Heart left ventricle (tissue), 16 donors: ENCODE measurements around the gene SLC39A3. TPM values are rescaled to one million over a fixed set of nuclear protein-coding genes. Genes with fewer than 3 reads are reported as not detected.

Experiments used
- ATAC-seq, 4 donors: fragments of 200-7000 bp; cut with Tn5 transposase; one replicate each; pipeline ENCODE4 v1.9.1; 2020 to 2022; ENCODE audit warnings: moderate library complexity in 4 of 4, mild to moderate bottlenecking in 3 of 4, moderate number of reproducible peaks in 1 of 4
- DNase-seq, 5 donors: peaks; one replicate each; pipeline ENCODE4 v3.0.0-alpha.2; 2020
- H3K27ac ChIP-seq, 12 donors: fragments of 200-600 bp; sonication (generic) in 4 of 12; one replicate each; pipeline versions ENCODE4 v1.5.0 to v1.8.0; 2016 to 2022; ENCODE audit warnings: mild to moderate bottlenecking in 2 of 12
- H3K27me3 ChIP-seq, 9 donors: fragments of 200-600 bp; sonication (generic) in 2 of 9; one replicate each; pipeline versions ENCODE4 v1.5.1 to v1.8.0; 2016 to 2022; ENCODE audit warnings: mild to moderate bottlenecking in 3 of 9
- H3K36me3 ChIP-seq, 9 donors: fragments of 200-600 bp; sonication (generic) in 2 of 9; one replicate each; pipeline versions ENCODE4 v1.5.0 to v1.8.0; 2018 to 2022; ENCODE audit warnings: mild to moderate bottlenecking in 2 of 9
- H3K4me1 ChIP-seq, 12 donors: fragments of 200-600 bp; sonication (generic) in 4 of 12; one replicate each; pipeline versions ENCODE4 v1.5.0 to v1.8.0; 2016 to 2022; ENCODE audit warnings: mild to moderate bottlenecking in 3 of 12
- H3K4me3 ChIP-seq, 12 donors: fragments of 200-600 bp; sonication (generic) in 4 of 12; one replicate each; pipeline versions ENCODE4 v1.5.0 to v1.8.0; 2017 to 2022; ENCODE audit warnings: mild to moderate bottlenecking in 9 of 12, moderate library complexity in 4 of 12
- H3K9me3 ChIP-seq, 12 donors: fragments of 200-600 bp; sonication (generic) in 4 of 12; one replicate each; pipeline versions ENCODE4 v1.5.0 to v1.8.0; 2016 to 2022; ENCODE audit warnings: mild to moderate bottlenecking in 1 of 12
- POLR2A ChIP-seq, 2 donors: fragments of 450-650 bp; IDR thresholded peaks; one replicate each; pipeline ENCODE4 v1.6.1; 2017; ENCODE audit warnings: antibody characterized with exemption in 2 of 2, mild to moderate bottlenecking in 2 of 2, moderate library complexity in 2 of 2
- WGBS, 4 donors: extraction: QIAGEN DNeasy Blood & Tissue Kit in 2 of 4; methylation state at CpG; one replicate each; pipeline versions ENCODE4 v1.1.5 to v1.1.7; 2013 to 2018; 5-methylcytosine and 5-hydroxymethylcytosine counted together
- intact Hi-C, 10 donors: fragments of 100-400 bp; cut with DNase I; formaldehyde crosslinking; loops; one replicate each; pipeline versions ENCODE4 v1.11.1 to v1.14.2; 2022
- polyA plus RNA-seq, 2 donors: library from polyadenylated mRNA; stranded (reverse); fragments of 200-250 nt; gene quantifications; one replicate each; pipeline ENCODE4 v1.2.3, GENCODE V29; 2013
- total RNA-seq, 9 donors: library from RNA; depleted of rRNA in 2 of 9; stranded (reverse); fragments of >200 nt in 2 of 9; fragmentation: NEBNext Ultra II Directional in 3 of 9; extraction: Animal tissue kit (Norgen Biotek cat#: 25700) in 3 of 9; gene quantifications; one replicate each; pipeline versions ENCODE4 v1.1.0 to v1.2.4, GENCODE V29; 2016 to 2023
- TF ChIP-seq, protein P1 (sequence below), 12 donors: fragments of 200-600 bp; sonication (generic) in 4 of 12; IDR thresholded peaks; one replicate each; pipeline versions ENCODE4 v1.5.0 to v1.8.0; 2018 to 2022; ENCODE audit warnings: antibody characterized with exemption in 12 of 12, mild to moderate bottlenecking in 5 of 12
- donor health status: ischemic (EF 13 %, LVEDD 7.1; RV severe dilation, severe dysfunction).
- donor health status: healthy with polysubstance abuse.
- donor health status: DM: no; HTN: yes; CAD: no.
- donor health status: DM: no; HTN: no; CAD: no.
- donor health status: ischemic (EF 25% LVEDD 6.9; RV normal size, moderate dysfunction).
- donor health status: ischemic (EF 25% LVEDD 5.7; RV mildly dilated, moderate dysfunction).
- donor health status: healthy.
- donor health status: DM: yes; HTN: yes; CAD: no.
- donor health status: ischemic (EF 35%, LVEDD 5.7; RV mildly dilated, moderate dysfunction).
- donor health status: nonischemic (EF 11% LVEDD 7.7; RV severe dilation, severe dysfunction).
- donor health status: DM: yes; HTN: yes; CAD: no.
- donor health status: PGD.
- donor health status: ischemic (EF 29% LVEDD 5.4; RV normal size, mild dysfunction).
- donor health status: nonischemic (EF 23%, LVEDD 6.1; RV moderate dilation, normal function).

SLC39A3 gene
- total and polyA plus RNA-seq, 11 donors, result 16.4 to 63.7 (median 30.9) TPM

DNA sequence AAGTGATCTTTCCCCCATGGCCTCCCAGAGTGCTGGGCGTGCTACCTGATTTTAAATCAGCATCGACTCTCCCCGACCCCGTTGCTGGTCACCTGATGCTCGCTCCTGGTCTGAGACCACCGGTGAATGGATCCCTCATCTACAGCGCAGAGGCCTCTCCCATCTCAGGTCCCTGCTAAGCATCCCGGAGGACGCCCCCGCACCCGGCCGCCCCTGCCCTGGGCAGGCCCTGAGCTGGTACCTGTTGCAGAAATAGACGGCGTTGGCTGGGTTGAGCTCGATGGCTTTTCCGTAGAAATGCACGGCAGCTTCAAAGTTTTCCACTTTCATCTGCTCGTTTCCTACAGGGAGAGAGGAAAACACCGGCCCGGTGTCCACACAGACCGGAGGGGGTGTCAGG is 25.1 kb upstream of the SLC39A3 start:
- no peak for DNase-seq
- Histone ChIP-seq H3K4me3 (no peak overlapping the region), H3K36me3 (peaks cover 3 to 89% (median 85%) of the 10 kb centered on the region in 9 donors), H3K27me3 (no peaks in the 10 kb centered on the region), H3K4me1 (peaks cover 0 to 14% (median 7%) of the 10 kb centered on the region in 12 donors), H3K27ac (no peak overlapping the region), H3K9me3 (no peaks in the 10 kb centered on the region)
- 89 to 96% (median 93%) methylated on average over 21 of the region's 21 CpGs for WGBS, 4 donors
- intact Hi-C loops, result no loop called here
- no peak for ATAC-seq
- TF ChIP-seq, protein P1, sequence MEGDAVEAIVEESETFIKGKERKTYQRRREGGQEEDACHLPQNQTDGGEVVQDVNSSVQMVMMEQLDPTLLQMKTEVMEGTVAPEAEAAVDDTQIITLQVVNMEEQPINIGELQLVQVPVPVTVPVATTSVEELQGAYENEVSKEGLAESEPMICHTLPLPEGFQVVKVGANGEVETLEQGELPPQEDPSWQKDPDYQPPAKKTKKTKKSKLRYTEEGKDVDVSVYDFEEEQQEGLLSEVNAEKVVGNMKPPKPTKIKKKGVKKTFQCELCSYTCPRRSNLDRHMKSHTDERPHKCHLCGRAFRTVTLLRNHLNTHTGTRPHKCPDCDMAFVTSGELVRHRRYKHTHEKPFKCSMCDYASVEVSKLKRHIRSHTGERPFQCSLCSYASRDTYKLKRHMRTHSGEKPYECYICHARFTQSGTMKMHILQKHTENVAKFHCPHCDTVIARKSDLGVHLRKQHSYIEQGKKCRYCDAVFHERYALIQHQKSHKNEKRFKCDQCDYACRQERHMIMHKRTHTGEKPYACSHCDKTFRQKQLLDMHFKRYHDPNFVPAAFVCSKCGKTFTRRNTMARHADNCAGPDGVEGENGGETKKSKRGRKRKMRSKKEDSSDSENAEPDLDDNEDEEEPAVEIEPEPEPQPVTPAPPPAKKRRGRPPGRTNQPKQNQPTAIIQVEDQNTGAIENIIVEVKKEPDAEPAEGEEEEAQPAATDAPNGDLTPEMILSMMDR (IDR thresholded peaks at IDR 0.05), result no peak
- TF ChIP-seq POLR2A (IDR thresholded peaks at IDR 0.05), result no peak

DNA sequence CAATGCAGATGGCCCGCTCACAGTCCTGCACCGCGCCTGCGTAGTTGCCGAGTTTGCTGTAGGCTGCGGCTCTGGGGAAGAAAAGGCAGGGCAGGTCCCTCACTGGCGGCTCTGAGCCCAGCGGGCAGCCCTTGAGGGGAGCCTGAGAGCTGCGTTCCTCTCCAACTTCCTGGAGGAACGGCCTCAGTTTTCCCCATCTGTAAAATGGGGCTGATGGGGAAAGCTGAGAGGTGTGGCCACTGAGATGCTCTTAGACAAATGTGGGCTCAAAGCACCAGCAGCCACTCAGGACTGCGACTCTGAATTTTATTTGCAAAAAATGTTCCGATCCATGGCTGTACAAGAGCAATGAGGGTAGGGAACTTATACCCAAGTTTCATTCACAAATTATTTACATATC is 23.9 kb upstream of the SLC39A3 start:
- Histone ChIP-seq H3K27me3 (no peaks in the 10 kb centered on the region), H3K4me3 (no peak overlapping the region), H3K27ac (no peak overlapping the region), H3K36me3 (peaks cover 3 to 100% (median 95%) of the 10 kb centered on the region in 9 donors), H3K9me3 (no peaks in the 10 kb centered on the region), H3K4me1 (peaks cover 0 to 3% (median under 1%) of the 10 kb centered on the region in 12 donors)
- intact Hi-C loops, result no loop called here
- TF ChIP-seq POLR2A (IDR thresholded peaks at IDR 0.05), result no peak
- TF ChIP-seq, protein P1 (IDR thresholded peaks at IDR 0.05), result no peak
- ATAC-seq, result no peak
- 91 to 99% (median 96%) methylated on average over 12 of the region's 12 CpGs for WGBS, 4 donors
- DNase-seq, result no peak

DNA sequence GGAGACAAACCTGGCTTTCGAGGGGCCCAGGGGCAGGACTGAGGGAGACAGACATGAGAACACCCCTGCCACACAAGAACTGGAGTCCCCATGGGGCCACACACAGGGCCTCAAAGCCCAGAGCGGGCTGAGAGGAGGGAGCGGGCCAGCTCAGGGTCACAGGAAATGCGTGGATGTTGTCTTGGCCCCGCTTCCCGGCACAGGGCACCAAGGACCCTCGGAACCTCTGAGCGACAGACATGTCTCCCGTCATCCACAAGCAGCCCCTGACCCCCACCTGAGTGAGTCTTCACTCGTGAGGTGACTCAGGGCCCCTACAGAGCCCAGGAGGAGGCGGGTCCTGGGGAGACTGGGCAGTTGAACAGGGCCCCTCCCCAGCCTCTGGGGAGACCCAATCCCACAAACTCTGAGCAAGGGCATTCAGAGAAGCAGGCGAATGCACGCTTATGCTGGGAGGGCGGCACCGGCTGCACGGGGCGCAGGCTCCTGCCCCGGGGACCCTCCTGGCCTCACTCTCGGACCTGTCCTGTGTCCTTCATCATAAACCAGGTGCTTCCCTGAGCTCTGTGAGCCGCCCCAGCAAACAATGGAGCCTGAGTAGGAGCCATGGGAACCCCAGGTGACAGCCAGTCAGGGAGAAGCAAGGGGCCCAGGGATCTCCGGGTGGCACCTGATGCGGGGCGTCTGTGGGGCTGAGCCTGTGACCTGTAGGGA is 23.1 kb upstream of the SLC39A3 start:
- ATAC-seq (no peak), DNase-seq (no peak)
- no peaks in the 10 kb centered on the region for H3K9me3 ChIP-seq
- no peaks in the 10 kb centered on the region for H3K4me1 ChIP-seq
- H3K27ac ChIP-seq, result no peak overlapping the region
- TF ChIP-seq, protein P1 (IDR thresholded peaks at IDR 0.05), result no peak
- no peak for TF ChIP-seq POLR2A (IDR thresholded peaks at IDR 0.05)
- 90 to 96% (median 94%) methylated on average over 15 to 23 of the region's 23 CpGs for WGBS, 4 donors
- H3K4me3 ChIP-seq, result no peak overlapping the region
- intact Hi-C loops, result no loop called here
- H3K36me3 ChIP-seq, result peaks cover 3 to 100% (median 97%) of the 10 kb centered on the region in 9 donors
- H3K27me3 ChIP-seq, result no peaks in the 10 kb centered on the region

DNA sequence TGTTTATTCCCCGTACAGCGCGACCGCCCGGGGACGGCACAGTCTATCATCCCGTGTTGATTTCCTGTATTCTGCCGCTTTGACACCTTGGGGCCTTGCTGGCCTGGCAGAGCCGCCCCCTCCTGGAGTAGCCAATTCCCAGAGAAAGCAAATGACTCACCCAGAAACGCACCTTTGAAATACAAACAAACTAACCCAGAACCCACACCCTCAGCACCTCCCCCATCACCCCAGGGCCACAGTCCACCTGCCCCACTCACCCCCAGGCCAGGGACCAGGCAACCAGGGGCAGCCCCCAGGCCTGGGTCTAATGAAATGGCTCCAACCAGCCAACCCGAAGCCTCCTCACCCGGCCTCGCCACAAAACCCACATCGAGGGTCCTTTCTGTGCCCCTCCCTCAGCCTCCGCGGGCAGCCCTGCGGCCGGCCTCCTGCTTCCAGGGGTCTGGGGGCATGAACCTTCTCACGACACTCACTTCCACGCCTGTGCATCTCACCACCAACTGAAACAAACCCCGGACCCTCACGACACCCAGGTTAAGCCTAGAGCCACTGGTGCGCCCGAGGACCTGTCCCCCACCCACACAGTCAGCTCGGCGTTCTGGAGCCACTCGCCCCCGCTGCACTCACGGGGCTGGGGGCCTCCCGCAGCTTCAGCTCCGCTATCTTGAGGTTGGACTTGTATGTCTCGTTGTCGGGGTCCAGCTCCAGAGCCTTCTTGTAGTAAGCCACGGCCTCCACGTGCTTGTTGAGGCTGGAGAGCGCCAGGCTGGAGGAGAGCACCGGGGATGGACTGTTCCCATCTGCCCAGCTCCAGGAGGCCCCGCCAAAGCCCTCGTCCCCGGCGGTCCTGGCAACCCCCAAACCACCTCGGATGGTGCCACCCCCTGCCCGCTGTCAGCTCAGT is 22.3 kb upstream of the SLC39A3 start:
- H3K4me1 ChIP-seq, result no peaks in the 10 kb centered on the region
- WGBS, 4 donors, result 93 to 94% (median 94%) methylated on average over 43 of the region's 43 CpGs
- H3K27ac ChIP-seq, result no peak overlapping the region
- no peak overlapping the region for H3K4me3 ChIP-seq
- TF ChIP-seq POLR2A (IDR thresholded peaks at IDR 0.05), result no peak
- TF ChIP-seq, protein P1 (IDR thresholded peaks at IDR 0.05), result no peak
- no peak for DNase-seq
- intact Hi-C loops, result no loop called here
- peaks cover 3 to 100% (median 97%) of the 10 kb centered on the region in 9 donors for H3K36me3 ChIP-seq
- no peaks in the 10 kb centered on the region for H3K9me3 ChIP-seq
- H3K27me3 ChIP-seq, result no peaks in the 10 kb centered on the region
- ATAC-seq, result no peak
